A549 (cell line): ENCODE results near the gene B3GAT1. TPM values are rescaled to one million over a fixed set of nuclear protein-coding genes. Genes with fewer than 3 reads are reported as not detected.

Experiments used
- ATAC-seq, 2 experiments: fragments of 200-7000 bp in 1 of 2; fragments of >200 bp in 1 of 2; cut with Nextera tagmentation in 1 of 2; cut with Tn5 transposase in 1 of 2; 3 replicates each; pipeline versions ENCODE4 v1.8.0 to v1.9.1; 2018 to 2020; ENCODE audit warnings: mild to moderate bottlenecking in 1 of 2, moderate library complexity in 1 of 2
- CTCF ChIA-PET: fragments of 300-600 bp; sonication (Branson Sonifier 250); formaldehyde crosslinking; extraction: SDS; loops from one replicate; lab custom pipeline; 2021; ENCODE audit warnings: antibody characterized with exemption, inconsistent platforms; lab: Yijun Ruan, JAX
- POLR2A ChIA-PET: fragments of 350-600 bp; formaldehyde crosslinking; extraction: SDS; loops from one replicate; lab custom pipeline; 2021; ENCODE audit warnings: antibody characterized with exemption, inconsistent platforms; lab: Yijun Ruan, JAX
- DNase-seq, 2 experiments: peaks; one replicate each; pipeline versions ENCODE4 v3.0.0 to v3.0.0-alpha.2; 2011 to 2016; ENCODE audit warnings: low read depth in 1 of 2, low spot score in 1 of 2
- FAIRE-seq: peaks from 2 replicates; lab custom pipeline; 2011; peaks lifted over from hg19 to GRCh38; lab: Jason Lieb, UNC
- H3K27ac ChIP-seq, 2 experiments: fragments of >200 bp; sonication (Bioruptor Twin); formaldehyde crosslinking; 3 replicates each; pipeline ENCODE4 v1.5.1; 2016 to 2017
- H3K4me1 ChIP-seq: fragments of >200 bp; sonication (Bioruptor Twin); formaldehyde crosslinking; 3 replicates; pipeline ENCODE4 v1.6.1; 2016
- H3K4me2 ChIP-seq: fragments of >200 bp; sonication (Bioruptor Twin); formaldehyde crosslinking; 3 replicates; pipeline ENCODE4 v1.6.1; 2016
- H3K4me3 ChIP-seq: fragments of >200 bp; sonication (Bioruptor Twin); formaldehyde crosslinking; 3 replicates; pipeline ENCODE4 v1.5.1; 2016
- H3K9me3 ChIP-seq: fragments of >200 bp; sonication (Bioruptor Twin); formaldehyde crosslinking; 3 replicates; pipeline ENCODE4 v1.6.1; 2016
- CBX2 ChIP-seq: fragments of 200-600 bp; sonication (generic); IDR thresholded peaks from 2 replicates; pipeline ENCODE4 v1.6.1; 2016; ENCODE audit warnings: low read depth, mild to moderate bottlenecking, borderline replicate concordance
- CEBPB ChIP-seq, 2 experiments: fragments of >200 bp in 1 of 2; sonication (Bioruptor Twin) in 1 of 2; formaldehyde crosslinking in 1 of 2; IDR thresholded peaks; 2 replicates each; pipeline ENCODE4 v1.6.1; 2012 to 2016
- CHD2 ChIP-seq: fragments of 150-350 bp; IDR thresholded peaks from 2 replicates; pipeline ENCODE4 v1.6.1; 2014; ENCODE audit warnings: low read length; ENCODE audit not compliant: partially characterized antibody
- EHMT2 ChIP-seq: fragments of 200-600 bp; sonication (generic); IDR thresholded peaks from 2 replicates; pipeline ENCODE4 v1.6.1; 2016; ENCODE audit warnings: antibody characterized with exemption, low read depth, mild to moderate bottlenecking, moderate library complexity
- FOSL2 ChIP-seq, 2 experiments: fragments of 450-650 bp in 1 of 2; fragments of >200 bp in 1 of 2; sonication (Bioruptor Twin) in 1 of 2; formaldehyde crosslinking; IDR thresholded peaks; 2 replicates each; pipeline versions ENCODE4 v1.5.0 to v1.6.1; 2016 to 2020; ENCODE audit warnings: mild to moderate bottlenecking in 1 of 2, moderate library complexity in 1 of 2
- HOXB13 ChIP-seq: fragments of 250-450 bp; sonication (Bioruptor Pico); IDR thresholded peaks from 2 replicates; pipeline ENCODE4 v1.5.0; 2020; ENCODE audit warnings: low read depth, mild to moderate bottlenecking, moderate library complexity
- JUN ChIP-seq, 2 experiments: fragments of >200 bp; sonication (Bioruptor Twin); formaldehyde crosslinking; IDR thresholded peaks; 2 replicates in 1 of 2; 3 replicates in 1 of 2; pipeline ENCODE4 v1.6.1; 2016 to 2017
- JUNB ChIP-seq: fragments of >200 bp; sonication (Bioruptor Twin); formaldehyde crosslinking; IDR thresholded peaks from 2 replicates; pipeline ENCODE4 v1.6.1; 2016
- MYC ChIP-seq: IDR thresholded peaks from 2 replicates; pipeline ENCODE4 v1.6.1; 2012; ENCODE audit warnings: mild to moderate bottlenecking, inconsistent platforms, low read length, improper control_type of control experiment, borderline replicate concordance
- NFE2L2 ChIP-seq: fragments of 150-350 bp; conservative IDR thresholded peaks from 2 replicates; pipeline ENCODE4 v1.6.1; 2014; ENCODE audit warnings: low read length
- PBX3 ChIP-seq: IDR thresholded peaks from 2 replicates; pipeline ENCODE4 v1.6.1; 2012
- POLR2AphosphoS2 ChIP-seq: conservative IDR thresholded peaks from 2 replicates; pipeline ENCODE4 v1.6.1; 2012; ENCODE audit warnings: low read length, improper control_type of control experiment, inconsistent platforms
- RFX5 ChIP-seq: fragments of 450-650 bp; IDR thresholded peaks from 2 replicates; pipeline ENCODE4 v1.7.1; 2014; ENCODE audit warnings: antibody characterized with exemption, mild to moderate bottlenecking, moderate library complexity
- TFCP2L1 ChIP-seq: fragments of 250-450 bp; sonication (Bioruptor Pico); IDR thresholded peaks from 2 replicates; pipeline ENCODE4 v1.5.0; 2021; ENCODE audit warnings: mild to moderate bottlenecking
- WGBS: methylation state at CpG from one replicate; pipeline ENCODE4 v1.1.6; 2017; ENCODE audit errors: missing lambda C conversion rate; 5-methylcytosine and 5-hydroxymethylcytosine counted together
- polyA plus RNA-seq, 4 experiments: library from polyadenylated mRNA; depleted of rRNA in 3 of 4; stranded (reverse); fragments of >200 nt; fragmentation: RNase III in 1 of 4; extraction: RNeasy Plus Mini Kit Qiagen cat#74134 plus additional on column Dnase treatment in 1 of 4; gene quantifications; 2 replicates in 3 of 4; 3 replicates in 1 of 4; pipeline ENCODE4 v1.2.3, GENCODE V29; 2011 to 2017
- TF ChIP-seq, protein P1 (sequence below): fragments of 250-450 bp; sonication (Bioruptor Pico); IDR thresholded peaks from 2 replicates; pipeline ENCODE4 v1.5.0; 2021; ENCODE audit warnings: mild to moderate bottlenecking, moderate library complexity, borderline replicate concordance
- TF ChIP-seq, protein P2 (sequence below): fragments of >200 bp; sonication (Bioruptor Twin); formaldehyde crosslinking; IDR thresholded peaks from 3 replicates; pipeline ENCODE4 v1.5.1; 2016
- TF ChIP-seq, protein P3 (sequence below): fragments of 250-450 bp; sonication (Bioruptor Pico); IDR thresholded peaks from 2 replicates; pipeline ENCODE4 v1.5.0; 2020; ENCODE audit warnings: low read depth, mild to moderate bottlenecking, moderate library complexity
- TF ChIP-seq, protein P4 (sequence below): IDR thresholded peaks from 2 replicates; pipeline ENCODE4 v1.6.1; 2012

B3GAT1 gene
- polyA plus RNA-seq, 2 of the 4 experiments (the other 2 are of a cell fraction), result not detected

GRCh38 chr11:134406264-134407185 lies 5.5 kb downstream of the B3GAT1 start:
- Histone ChIP-seq H3K4me2 (no peak overlapping the region), H3K27ac (no peak overlapping the region), H3K4me3 (no peak overlapping the region), H3K4me1 (no peaks in the 10 kb centered on the region), H3K9me3 (no peaks in the 10 kb centered on the region)
- ChIA-PET CTCF (no interaction called here), POLR2A (no interaction called here)
- TF ChIP-seq MYC (no peak), PBX3 (no peak), RFX5 (no peak), FOSL2 (IDR thresholded peaks at IDR 0.05) (no peak), FOSL2 (CRISPR knock-in tag; IDR thresholded peaks at IDR 0.05) (no peak), EHMT2 (no peak), POLR2AphosphoS2 (no peak), JUNB (no peak), CHD2 (no peak), JUN (IDR thresholded peaks at IDR 0.05) (no peak)
- TF ChIP-seq, protein P1, sequence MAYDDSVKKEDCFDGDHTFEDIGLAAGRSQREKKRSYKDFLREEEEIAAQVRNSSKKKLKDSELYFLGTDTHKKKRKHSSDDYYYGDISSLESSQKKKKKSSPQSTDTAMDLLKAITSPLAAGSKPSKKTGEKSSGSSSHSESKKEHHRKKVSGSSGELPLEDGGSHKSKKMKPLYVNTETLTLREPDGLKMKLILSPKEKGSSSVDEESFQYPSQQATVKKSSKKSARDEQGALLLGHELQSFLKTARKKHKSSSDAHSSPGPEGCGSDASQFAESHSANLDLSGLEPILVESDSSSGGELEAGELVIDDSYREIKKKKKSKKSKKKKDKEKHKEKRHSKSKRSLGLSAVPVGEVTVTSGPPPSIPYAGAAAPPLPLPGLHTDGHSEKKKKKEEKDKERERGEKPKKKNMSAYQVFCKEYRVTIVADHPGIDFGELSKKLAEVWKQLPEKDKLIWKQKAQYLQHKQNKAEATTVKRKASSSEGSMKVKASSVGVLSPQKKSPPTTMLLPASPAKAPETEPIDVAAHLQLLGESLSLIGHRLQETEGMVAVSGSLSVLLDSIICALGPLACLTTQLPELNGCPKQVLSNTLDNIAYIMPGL (CRISPR knock-in tag), result no peak
- TF ChIP-seq, protein P2, sequence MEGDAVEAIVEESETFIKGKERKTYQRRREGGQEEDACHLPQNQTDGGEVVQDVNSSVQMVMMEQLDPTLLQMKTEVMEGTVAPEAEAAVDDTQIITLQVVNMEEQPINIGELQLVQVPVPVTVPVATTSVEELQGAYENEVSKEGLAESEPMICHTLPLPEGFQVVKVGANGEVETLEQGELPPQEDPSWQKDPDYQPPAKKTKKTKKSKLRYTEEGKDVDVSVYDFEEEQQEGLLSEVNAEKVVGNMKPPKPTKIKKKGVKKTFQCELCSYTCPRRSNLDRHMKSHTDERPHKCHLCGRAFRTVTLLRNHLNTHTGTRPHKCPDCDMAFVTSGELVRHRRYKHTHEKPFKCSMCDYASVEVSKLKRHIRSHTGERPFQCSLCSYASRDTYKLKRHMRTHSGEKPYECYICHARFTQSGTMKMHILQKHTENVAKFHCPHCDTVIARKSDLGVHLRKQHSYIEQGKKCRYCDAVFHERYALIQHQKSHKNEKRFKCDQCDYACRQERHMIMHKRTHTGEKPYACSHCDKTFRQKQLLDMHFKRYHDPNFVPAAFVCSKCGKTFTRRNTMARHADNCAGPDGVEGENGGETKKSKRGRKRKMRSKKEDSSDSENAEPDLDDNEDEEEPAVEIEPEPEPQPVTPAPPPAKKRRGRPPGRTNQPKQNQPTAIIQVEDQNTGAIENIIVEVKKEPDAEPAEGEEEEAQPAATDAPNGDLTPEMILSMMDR, result no peak
- WGBS, result 0% methylated on average over 7 of the region's 11 CpGs
- ATAC-seq (no peak), DNase-seq (no peak), FAIRE-seq (no peak)

DNA sequence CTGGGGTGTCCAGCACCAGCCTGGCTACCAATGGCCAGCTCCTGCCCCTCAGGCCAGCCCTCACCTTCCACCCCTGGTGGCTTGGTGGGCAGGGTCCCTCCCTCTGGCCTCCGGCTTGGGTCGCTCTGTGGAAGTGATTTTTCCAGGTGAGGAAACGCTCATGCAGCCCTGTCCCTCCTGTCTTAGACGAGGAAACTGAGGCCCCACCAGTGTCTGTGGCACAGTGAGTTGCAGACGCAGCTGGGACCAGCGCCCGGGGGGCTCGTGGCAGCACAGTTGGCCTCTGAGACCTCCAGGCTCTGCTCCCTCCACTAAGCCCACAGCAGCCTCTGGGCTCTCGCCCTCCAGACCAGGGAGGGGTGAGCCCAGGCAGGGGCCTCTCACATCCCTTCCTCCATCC lies 6.2 kb downstream of the B3GAT1 start:
- no peaks in the 10 kb centered on the region for H3K9me3 ChIP-seq
- ChIA-PET CTCF (no interaction called here), POLR2A (no interaction called here)
- no peak for FAIRE-seq
- WGBS, result 10% methylated on average over 4 of the region's 9 CpGs
- no peaks in the 10 kb centered on the region for H3K4me1 ChIP-seq
- no peak for DNase-seq
- no peak overlapping the region for H3K27ac ChIP-seq
- H3K4me2 ChIP-seq, result no peak overlapping the region
- H3K4me3 ChIP-seq, result no peak overlapping the region
- no peak for TF ChIP-seq CHD2
- TF ChIP-seq NFE2L2, result no peak
- TF ChIP-seq HOXB13, result no peak
- TF ChIP-seq, protein P3, sequence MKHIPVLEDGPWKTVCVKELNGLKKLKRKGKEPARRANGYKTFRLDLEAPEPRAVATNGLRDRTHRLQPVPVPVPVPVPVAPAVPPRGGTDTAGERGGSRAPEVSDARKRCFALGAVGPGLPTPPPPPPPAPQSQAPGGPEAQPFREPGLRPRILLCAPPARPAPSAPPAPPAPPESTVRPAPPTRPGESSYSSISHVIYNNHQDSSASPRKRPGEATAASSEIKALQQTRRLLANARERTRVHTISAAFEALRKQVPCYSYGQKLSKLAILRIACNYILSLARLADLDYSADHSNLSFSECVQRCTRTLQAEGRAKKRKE (CRISPR knock-in tag), result no peak
- no peak for TF ChIP-seq CBX2
- TF ChIP-seq TFCP2L1, result no peak
- ATAC-seq, result no peak

DNA sequence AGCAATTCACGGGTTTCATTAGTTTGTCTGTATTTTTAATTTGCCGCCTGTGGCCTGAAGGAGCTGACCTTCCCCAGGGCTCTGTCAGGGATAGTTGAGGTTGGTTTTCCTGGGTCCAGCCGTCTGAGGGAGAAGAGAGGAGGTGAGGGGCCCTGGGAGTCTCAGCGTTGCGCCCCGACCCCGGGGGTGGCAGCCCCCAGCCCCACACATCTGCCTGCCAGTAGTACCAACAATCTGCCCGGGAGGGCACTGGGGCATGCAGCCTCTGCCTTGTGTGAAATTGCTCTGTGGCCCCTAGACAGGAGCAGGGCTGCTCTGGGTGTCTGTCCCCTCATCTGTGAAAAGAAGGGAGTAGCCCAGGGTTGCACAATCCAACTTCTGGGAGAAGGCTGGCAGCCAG lies 6.6 kb downstream of the B3GAT1 start:
- WGBS, result 0% methylated on average over 1 of the region's 8 CpGs
- FAIRE-seq (no peak), ATAC-seq (no peak), DNase-seq (no peak)
- Histone ChIP-seq H3K4me3 (no peak overlapping the region), H3K4me2 (no peak overlapping the region), H3K9me3 (no peaks in the 10 kb centered on the region), H3K4me1 (no peaks in the 10 kb centered on the region), H3K27ac (no peak overlapping the region)
- ChIA-PET CTCF (no interaction called here), POLR2A (no interaction called here)
- TF ChIP-seq, protein P4, sequence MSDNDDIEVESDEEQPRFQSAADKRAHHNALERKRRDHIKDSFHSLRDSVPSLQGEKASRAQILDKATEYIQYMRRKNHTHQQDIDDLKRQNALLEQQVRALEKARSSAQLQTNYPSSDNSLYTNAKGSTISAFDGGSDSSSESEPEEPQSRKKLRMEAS, result no peak
- peak in 1 of 2 experiments; percentile 11; a peak in 1 of 4 replicates for TF ChIP-seq CEBPB (IDR thresholded peaks at IDR 0.05)
